Adrenal gland (tissue), 12 donors: Measurements from ENCODE around the gene STYXL2. TPM values are rescaled to one million over a fixed set of nuclear protein-coding genes. Genes with fewer than 3 reads are reported as not detected.

Source experiments
- DNase-seq, 7 donors: peaks; one replicate each; pipeline ENCODE4 v3.0.0-alpha.2; 2019 to 2020
- H3K27ac ChIP-seq, 5 donors: fragments of 200-600 bp; sonication (generic) in 4 of 5; 1 replicate in 3 of 5; 2 replicates in 2 of 5; pipeline versions ENCODE4 v1.5.1 to v1.8.0; 2016 to 2020; ENCODE audit warnings: mild to moderate bottlenecking in 1 of 5
- H3K27me3 ChIP-seq: fragments of 200-600 bp; 2 replicates; pipeline ENCODE4 v1.8.0; 2021
- H3K36me3 ChIP-seq, 2 donors: fragments of 200-600 bp; replicated peaks in 1 of 2; 1 replicate in 1 of 2; 2 replicates in 1 of 2; pipeline versions ENCODE4 v1.5.1 to v1.8.0; 2018 to 2022
- H3K4me1 ChIP-seq, 2 donors: fragments of 200-600 bp; replicated peaks in 1 of 2; 1 replicate in 1 of 2; 2 replicates in 1 of 2; pipeline versions ENCODE4 v1.5.1 to v1.8.0; 2018 to 2021
- H3K4me3 ChIP-seq, 4 donors: fragments of 200-600 bp; sonication (generic) in 3 of 4; one replicate each; pipeline ENCODE4 v1.5.1; 2016 to 2018
- H3K9me3 ChIP-seq, 3 donors: fragments of 200-600 bp; sonication (generic) in 1 of 3; replicated peaks in 1 of 3; 1 replicate in 2 of 3; 2 replicates in 1 of 3; pipeline versions ENCODE4 v1.5.1 to v1.8.0; 2016 to 2021
- POLR2A ChIP-seq, 2 donors: fragments of 450-650 bp; IDR thresholded peaks; one replicate each; pipeline ENCODE4 v1.6.1; 2017; ENCODE audit warnings: antibody characterized with exemption in 2 of 2, mild to moderate bottlenecking in 2 of 2, moderate library complexity in 1 of 2
- WGBS, 4 donors: extraction: QIAGEN DNeasy Blood & Tissue Kit in 2 of 4; methylation state at CpG; one replicate each; pipeline versions ENCODE4 v1.1.5 to v1.1.7; 2013 to 2017; 5-methylcytosine and 5-hydroxymethylcytosine counted together
- intact Hi-C, 2 donors: fragments of 100-400 bp; cut with DNase I; formaldehyde crosslinking; loops; one replicate each; pipeline versions ENCODE4 v1.14.1 to v1.15.0; 2022 to 2023
- polyA plus RNA-seq, 3 donors: library from polyadenylated mRNA; stranded (reverse); fragments of 200-250 nt in 2 of 3; fragments of 350-450 nt in 1 of 3; fragmentation: Illumina TruSeq in 1 of 3; extraction: RNeasy Lipid Tissue Mini Kit (QIAGEN cat#74804) in 1 of 3; gene quantifications; one replicate each; pipeline ENCODE4 v1.2.3, GENCODE V29; 2013 to 2014
- total RNA-seq, 9 donors: library from RNA; depleted of rRNA in 4 of 9; stranded (reverse); fragments of >200 nt in 4 of 9; fragments of 120-200 nt in 1 of 9; fragmentation: NEBNext Ultra II Directional in 1 of 9; extraction: Animal tissue kit (Norgen Biotek cat#: 25700) in 1 of 9; gene quantifications; one replicate each; pipeline versions ENCODE4 v1.1.0 to v1.2.4, GENCODE V29; 2013 to 2023
- TF ChIP-seq, protein P1 (sequence below), 6 experiments: fragments of 450-650 bp in 4 of 6; fragments of 200-600 bp in 2 of 6; sonication (generic) in 1 of 6; IDR thresholded peaks; 1 replicate in 5 of 6; 2 replicates in 1 of 6; pipeline versions ENCODE4 v1.5.1 to v1.8.0; 2016 to 2021; ENCODE audit warnings: antibody characterized with exemption in 6 of 6, mild to moderate bottlenecking in 2 of 6, moderate library complexity in 1 of 6
- donor health status: healthy with polysubstance abuse.
- donor health status: Bipolar disorder and iron deficiency.
- donor health status: DM: yes; HTN: yes; CAD: no.
- donor health status: DM: no; HTN: no; CAD: no.
- donor health status: DM: no; HTN: no; CAD: no.
- donor health status: DM: yes; HTN: yes; CAD: no.

STYXL2 gene
- total and polyA plus RNA-seq, 12 donors: 0.08 to 1.3 (median 0.55) TPM; not detected in 1

DNA sequence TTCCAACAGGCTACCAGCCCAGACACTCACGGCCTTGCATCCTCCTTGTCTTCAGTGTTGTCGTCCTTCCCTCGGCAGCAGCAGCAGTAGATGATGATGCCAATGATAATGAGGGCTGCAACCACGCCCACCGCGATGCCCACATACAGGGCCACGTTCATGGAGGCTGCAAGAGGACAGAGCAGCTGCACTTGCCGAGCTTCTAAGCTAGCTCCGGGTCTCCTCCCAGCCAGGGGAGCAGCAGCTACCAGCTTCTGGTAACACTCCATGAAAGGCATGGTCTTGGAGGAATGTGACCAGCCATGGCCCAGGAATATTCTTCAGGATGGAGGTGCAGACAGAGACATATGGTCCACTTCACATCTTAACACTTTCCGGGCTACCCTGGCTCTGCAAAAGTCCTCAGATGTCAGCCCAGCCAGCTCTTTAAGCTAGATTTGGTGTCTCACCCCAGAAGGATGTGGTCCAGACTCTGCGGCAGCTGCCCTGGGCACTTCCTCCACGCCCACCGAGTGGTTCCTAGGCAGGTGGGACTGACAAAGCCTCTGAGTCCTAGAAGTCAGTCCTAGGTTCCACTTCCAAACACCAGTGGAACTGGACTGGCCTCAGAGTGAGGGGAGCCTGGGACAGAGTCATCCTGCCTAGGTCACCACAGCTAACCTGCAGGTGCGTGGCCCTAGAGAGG is 38.8 kb upstream of the STYXL2 start:
- intact Hi-C loops: loop anchor here in 1 of 2 donors (5.0 kb wide), 1 partner anchor 143 kb away; no protein-coding TSS in a partner anchor
- no peak for DNase-seq

DNA sequence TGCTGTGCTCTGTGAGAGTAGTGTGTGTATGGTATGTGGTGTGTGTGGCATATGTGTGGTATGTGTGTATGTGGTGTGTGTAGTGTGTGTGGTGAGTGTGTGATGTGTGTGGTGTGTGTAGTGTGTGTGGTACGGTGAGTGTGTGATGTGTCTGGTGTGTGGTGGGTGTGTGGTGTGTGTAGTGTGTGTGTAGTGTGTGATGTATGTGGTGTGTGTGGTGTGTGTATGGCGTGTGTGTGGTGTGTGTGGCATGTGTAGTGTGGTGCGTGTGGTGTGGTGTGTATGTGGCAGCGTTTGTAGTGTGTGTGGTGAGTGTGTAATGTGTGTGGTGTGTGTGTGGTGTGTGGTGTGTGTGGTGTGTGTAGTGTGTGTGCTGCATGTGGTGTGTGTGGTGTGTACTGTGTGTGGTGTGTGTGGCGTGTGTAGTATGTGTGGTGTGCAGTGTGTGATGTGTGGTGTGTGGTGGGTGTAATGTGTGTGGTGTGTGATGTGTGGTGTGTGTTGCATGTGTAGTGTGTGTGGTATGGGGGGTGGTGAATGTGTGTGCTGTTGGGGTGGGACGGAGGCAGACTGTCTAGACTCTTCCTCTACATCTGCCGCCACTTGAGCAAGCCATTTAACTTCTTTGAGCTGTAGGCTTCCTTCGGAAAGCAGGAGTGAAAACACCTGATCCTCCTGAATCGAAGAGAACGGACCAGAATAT is 37.2 kb upstream of the STYXL2 start:
- H3K27me3 ChIP-seq: peaks cover 9% of the 10 kb centered on the region
- WGBS, 4 donors: 48 to 55% (median 54%) methylated on average over 10 of the region's 10 CpGs
- DNase-seq: no peak
- no peaks in the 10 kb centered on the region for H3K36me3 ChIP-seq
- intact Hi-C loops: loop anchor here in 1 of 2 donors (5.0 kb wide), 1 partner anchor 144 kb away; no protein-coding TSS in a partner anchor
- H3K4me1 ChIP-seq: no peaks in the 10 kb centered on the region
- TF ChIP-seq, protein P1, sequence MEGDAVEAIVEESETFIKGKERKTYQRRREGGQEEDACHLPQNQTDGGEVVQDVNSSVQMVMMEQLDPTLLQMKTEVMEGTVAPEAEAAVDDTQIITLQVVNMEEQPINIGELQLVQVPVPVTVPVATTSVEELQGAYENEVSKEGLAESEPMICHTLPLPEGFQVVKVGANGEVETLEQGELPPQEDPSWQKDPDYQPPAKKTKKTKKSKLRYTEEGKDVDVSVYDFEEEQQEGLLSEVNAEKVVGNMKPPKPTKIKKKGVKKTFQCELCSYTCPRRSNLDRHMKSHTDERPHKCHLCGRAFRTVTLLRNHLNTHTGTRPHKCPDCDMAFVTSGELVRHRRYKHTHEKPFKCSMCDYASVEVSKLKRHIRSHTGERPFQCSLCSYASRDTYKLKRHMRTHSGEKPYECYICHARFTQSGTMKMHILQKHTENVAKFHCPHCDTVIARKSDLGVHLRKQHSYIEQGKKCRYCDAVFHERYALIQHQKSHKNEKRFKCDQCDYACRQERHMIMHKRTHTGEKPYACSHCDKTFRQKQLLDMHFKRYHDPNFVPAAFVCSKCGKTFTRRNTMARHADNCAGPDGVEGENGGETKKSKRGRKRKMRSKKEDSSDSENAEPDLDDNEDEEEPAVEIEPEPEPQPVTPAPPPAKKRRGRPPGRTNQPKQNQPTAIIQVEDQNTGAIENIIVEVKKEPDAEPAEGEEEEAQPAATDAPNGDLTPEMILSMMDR (IDR thresholded peaks at IDR 0.05): no peak
- TF ChIP-seq POLR2A (IDR thresholded peaks at IDR 0.05): no peak
- no peaks in the 10 kb centered on the region for H3K9me3 ChIP-seq
- H3K4me3 ChIP-seq: no peak overlapping the region
- H3K27ac ChIP-seq: no peak overlapping the region

More for the DNA sequence above, 38.8 kb upstream of the STYXL2 start:
- H3K36me3 ChIP-seq: no peaks in the 10 kb centered on the region
- H3K9me3 ChIP-seq: no peaks in the 10 kb centered on the region
- TF ChIP-seq, protein P1 (IDR thresholded peaks at IDR 0.05): no peak
- no peak for TF ChIP-seq POLR2A (IDR thresholded peaks at IDR 0.05)
- H3K4me1 ChIP-seq: no peaks in the 10 kb centered on the region
- H3K27ac ChIP-seq: no peak overlapping the region
- H3K27me3 ChIP-seq: peaks cover 6% of the 10 kb centered on the region
- no peak overlapping the region for H3K4me3 ChIP-seq
- WGBS, 4 donors: 69 to 88% (median 77%) methylated on average over 8 to 14 of the region's 14 CpGs

DNA sequence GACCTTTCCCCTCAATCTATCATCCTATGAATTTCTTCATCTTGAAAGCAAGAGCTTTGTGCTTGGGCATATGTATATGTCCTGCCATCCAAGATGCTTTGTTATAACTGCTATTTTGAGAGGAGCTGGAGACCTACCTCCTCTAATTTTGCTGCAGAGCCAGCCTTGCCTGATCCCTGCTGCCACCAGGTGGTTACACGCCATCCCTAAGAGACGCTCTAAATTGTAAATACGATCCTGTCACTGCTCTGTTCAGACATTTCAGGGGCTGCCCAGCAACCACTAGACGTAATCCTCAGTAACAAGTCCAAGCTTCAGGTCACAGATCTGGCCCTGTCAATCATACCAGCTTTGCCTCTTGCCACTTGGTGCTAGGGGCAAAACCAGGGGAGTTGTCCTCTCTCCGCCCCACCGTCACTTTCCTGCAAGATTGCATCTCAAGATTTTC is 36.6 kb upstream of the STYXL2 start:
- Histone ChIP-seq H3K4me1 (no peaks in the 10 kb centered on the region), H3K36me3 (no peaks in the 10 kb centered on the region), H3K9me3 (no peaks in the 10 kb centered on the region), H3K27ac (no peak overlapping the region), H3K4me3 (no peak overlapping the region), H3K27me3 (peaks cover 9% of the 10 kb centered on the region)
- intact Hi-C loops: loop anchor here in 1 of 2 donors (5.0 kb wide), 1 partner anchor 145 kb away; no protein-coding TSS in a partner anchor
- 34 to 47% (median 37%) methylated on average over 6 of the region's 6 CpGs for WGBS, 4 donors
- TF ChIP-seq, protein P1 (IDR thresholded peaks at IDR 0.05): peak in 5 of 6 experiments; percentile 18 to 36 (median 33)
- no peak for TF ChIP-seq POLR2A (IDR thresholded peaks at IDR 0.05)
- peak in 3 of 7 donors; percentile 29 to 64 (median 36) for DNase-seq
